ENCODE data around the gene GNAI3.

GNAI3 gene

DNA sequence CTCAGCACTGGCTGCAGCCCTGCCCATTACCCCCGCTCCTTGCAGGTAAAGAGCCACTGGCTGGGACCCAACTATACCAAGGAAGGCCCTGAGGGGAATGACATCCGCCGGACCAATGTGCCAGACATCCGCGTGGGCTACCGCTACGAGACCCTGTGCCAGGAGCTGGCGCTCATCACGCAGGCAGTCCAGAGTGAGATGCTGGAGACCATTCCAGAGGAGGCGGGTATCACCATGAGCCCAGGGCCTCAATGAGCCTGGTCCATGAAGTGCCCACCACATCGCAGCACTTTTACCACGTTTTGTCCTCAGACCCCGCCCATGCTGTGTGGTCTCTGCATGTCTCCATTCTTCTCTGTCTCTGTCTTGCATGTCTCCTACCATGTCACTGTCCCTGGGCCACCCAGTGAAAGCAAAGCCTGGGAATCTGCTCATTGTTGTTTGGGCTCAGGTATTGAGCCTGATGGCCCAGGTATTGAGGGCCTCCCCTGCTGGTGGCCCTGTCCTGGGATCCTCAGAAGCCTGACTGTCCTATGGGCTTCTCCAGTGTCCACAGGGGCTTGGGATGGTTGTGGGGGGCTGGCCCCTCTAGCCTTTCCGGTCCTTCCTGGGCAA is 82.6 kb downstream of the GNAI3 start:
- DNase-seq (ENCODE audit: low read depth) = no peak
- H3K4me3 ChIP-seq (ENCODE audit: control insufficient read depth, low read depth, low read length) = no peak overlapping the region
- no peak for TF ChIP-seq CTCF (IDR thresholded peaks at IDR 0.05; ENCODE audit: control insufficient read depth, insufficient read depth, low read depth, low read length, missing control alignments)

GRCh38 chr1:109631513-109632505 is 83.4 kb downstream of the GNAI3 start:
- no peak for DNase-seq (ENCODE audit: low read depth)
- no peak for TF ChIP-seq CTCF (IDR thresholded peaks at IDR 0.05; ENCODE audit: control insufficient read depth, insufficient read depth, low read depth, low read length, missing control alignments)
- H3K4me3 ChIP-seq (ENCODE audit: control insufficient read depth, low read depth, low read length) = no peak overlapping the region

DNA sequence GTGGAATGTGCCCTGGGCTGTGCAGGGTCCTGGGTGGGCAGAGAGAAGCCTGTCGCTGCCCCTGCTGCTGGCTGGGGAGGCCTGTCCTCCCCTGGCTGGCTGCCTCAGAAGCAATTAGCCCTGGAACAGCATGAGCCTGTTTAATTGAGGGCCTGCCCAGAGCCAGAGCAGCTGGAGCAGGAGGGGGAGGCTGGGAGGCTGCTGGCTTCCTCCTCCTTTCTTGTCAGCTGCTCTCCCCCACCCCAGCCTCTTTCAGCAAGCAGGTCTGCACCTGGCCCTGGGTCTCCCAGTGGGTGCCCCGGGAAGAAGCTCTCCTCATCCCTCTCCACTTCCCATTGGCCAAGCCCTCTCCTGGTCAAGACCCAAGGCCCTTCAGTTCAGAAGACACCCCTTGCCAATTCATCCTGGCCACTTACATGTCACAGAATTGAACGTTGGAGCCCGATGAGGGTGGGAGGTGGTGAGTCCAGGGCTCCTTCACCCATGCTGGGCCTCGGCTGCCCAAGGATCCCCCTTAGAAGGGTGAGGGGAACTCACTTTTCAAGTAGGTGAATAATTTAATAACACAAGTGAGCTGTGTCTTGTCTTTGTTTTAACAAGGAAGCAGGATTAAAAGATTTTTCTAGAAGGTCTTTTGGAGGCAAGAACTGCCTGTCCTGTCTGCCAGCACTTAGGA is 84.4 kb downstream of the GNAI3 start:
- DNase-seq (ENCODE audit: low read depth) = no peak
- H3K4me3 ChIP-seq (ENCODE audit: control insufficient read depth, low read depth, low read length) = no peak overlapping the region
- TF ChIP-seq CTCF (IDR thresholded peaks at IDR 0.05; ENCODE audit: control insufficient read depth, insufficient read depth, low read depth, low read length, missing control alignments) = no peak

- H3K4me3 ChIP-seq (ENCODE audit: control insufficient read depth, low read depth, low read length) = no peak overlapping the region
- no peak for TF ChIP-seq CTCF (IDR thresholded peaks at IDR 0.05; ENCODE audit: control insufficient read depth, insufficient read depth, low read depth, low read length, missing control alignments)
- DNase-seq (ENCODE audit: low read depth) = no peak
Observed at GRCh38 chr1:109634292-109634691, 85.9 kb downstream of the GNAI3 start.

DNA sequence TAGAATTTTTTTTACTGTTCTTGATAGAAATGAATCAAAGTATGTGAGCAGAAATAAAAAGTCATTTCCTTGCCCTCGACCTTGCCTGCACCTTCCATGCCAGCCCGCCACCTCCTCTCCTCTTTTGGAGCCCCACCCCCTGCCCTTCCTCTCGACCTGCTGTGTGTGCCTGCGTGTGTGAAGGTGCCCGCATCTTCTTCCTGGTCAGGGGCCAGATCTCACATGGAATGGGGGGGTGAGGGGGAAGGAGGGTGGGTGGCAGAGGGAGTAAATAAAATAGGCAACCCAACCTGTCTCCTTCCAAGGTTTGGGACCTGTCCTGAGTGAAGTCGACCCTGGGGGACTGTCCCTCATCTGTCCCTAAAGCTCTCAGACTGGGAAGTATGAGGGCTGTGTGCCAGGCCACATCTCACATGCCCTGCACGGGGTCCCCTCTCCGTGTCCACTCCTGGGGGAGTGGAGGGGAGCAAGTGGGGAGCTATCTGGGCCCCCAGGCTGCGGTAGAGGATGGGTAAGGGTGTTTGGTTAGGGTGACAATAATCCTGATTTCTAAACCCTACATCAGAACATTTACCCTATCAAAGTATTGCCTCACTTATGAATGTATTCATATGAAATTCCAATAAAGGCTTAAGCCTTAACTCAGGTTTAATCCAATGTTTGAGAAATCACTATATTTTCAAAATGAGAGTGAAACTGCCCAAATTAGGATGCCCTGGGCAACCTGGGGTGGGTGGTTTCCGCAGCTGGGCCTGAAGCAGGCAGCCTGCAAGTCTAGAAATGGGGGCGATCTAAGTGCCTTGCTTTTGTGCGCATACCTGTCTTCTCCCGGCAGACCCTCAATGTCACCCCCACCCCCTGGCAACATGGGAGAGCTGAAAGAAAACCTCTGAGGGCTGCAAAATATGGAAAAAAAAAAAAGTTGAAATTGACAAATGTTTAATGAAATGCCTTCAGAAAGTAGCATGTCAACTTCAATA is 86.6 kb downstream of the GNAI3 start:
- H3K4me3 ChIP-seq (ENCODE audit: control insufficient read depth, low read depth, low read length) = no peak overlapping the region
- TF ChIP-seq CTCF (IDR thresholded peaks at IDR 0.05; ENCODE audit: control insufficient read depth, insufficient read depth, low read depth, low read length, missing control alignments) = no peak
- no peak for DNase-seq (ENCODE audit: low read depth)

DNA sequence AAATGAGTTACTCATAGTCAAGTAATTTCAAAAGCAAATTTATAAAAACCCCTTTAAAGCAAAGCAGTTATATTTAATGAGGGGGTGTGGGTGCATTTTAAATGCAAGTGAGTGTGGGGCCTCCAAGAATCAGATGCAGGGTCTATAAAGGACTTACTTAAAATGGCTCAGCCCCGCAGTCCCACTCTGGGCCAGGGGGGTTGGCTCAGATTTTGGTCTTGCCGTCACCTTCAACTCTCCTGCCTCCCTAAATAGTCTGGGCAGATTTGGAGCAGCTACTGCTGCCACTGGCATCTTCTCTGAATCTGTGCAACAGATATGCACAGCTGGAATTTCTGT is 87.4 kb downstream of the GNAI3 start:
- DNase-seq (ENCODE audit: low read depth) = no peak
- H3K4me3 ChIP-seq (ENCODE audit: control insufficient read depth, low read depth, low read length) = no peak overlapping the region
- no peak for TF ChIP-seq CTCF (IDR thresholded peaks at IDR 0.05; ENCODE audit: control insufficient read depth, insufficient read depth, low read depth, low read length, missing control alignments)

All from AG09309 (cell line).